PC-3 (cell line): Measurements from ENCODE around the gene TTC14. TPM values are rescaled to one million over a fixed set of nuclear protein-coding genes. Genes with fewer than 3 reads are reported as not detected.
"Not testable (repeated sequence)": the region's sequence is repeated elsewhere in the genome, so short reads cannot be mapped to it uniquely, and the experiment has no call there.

Source experiments
- ATAC-seq: fragments of 200-7000 bp; cut with Tn5 transposase; 2 replicates; pipeline ENCODE4 v1.9.1; 2020; ENCODE audit warnings: mild to moderate bottlenecking, moderate library complexity
- BruUV-seq: library from RNA; stranded (reverse); fragments of 400-500 nt; replicated peaks from 2 replicates; lab custom pipeline; 2021; lab: Mats Ljungman, UMichigan
- CTCF ChIA-PET: fragments of 300-600 bp; sonication (Branson Sonifier 250); formaldehyde crosslinking; loops from one replicate; lab custom pipeline; 2022; ENCODE audit warnings: antibody characterized with exemption; lab: Charles Lee
- POLR2A ChIA-PET: fragments of 300-600 bp; sonication (Branson Sonifier 250); formaldehyde crosslinking; loops from one replicate; lab custom pipeline; 2022; ENCODE audit warnings: antibody characterized with exemption; ENCODE audit not compliant: unreplicated experiment; lab: Charles Lee
- DNase-seq: peaks from one replicate; pipeline ENCODE4 v3.0.0-alpha.2; 2015
- H2AFZ ChIP-seq: fragments of 300-600 bp; sonication (generic); 2 replicates; pipeline ENCODE4 v1.6.0; 2016; ENCODE audit warnings: antibody characterized with exemption, low read length
- H3F3A ChIP-seq: fragments of 300-600 bp; sonication (generic); one replicate; pipeline ENCODE4 v1.6.0; 2017; ENCODE audit warnings: antibody characterized with exemption, low read length, control low read depth, mild to moderate bottlenecking; ENCODE audit not compliant: unreplicated experiment
- H3K27ac ChIP-seq: fragments of 300-600 bp; sonication (generic); 2 replicates; pipeline ENCODE4 v1.5.1; 2016; ENCODE audit warnings: mild to moderate bottlenecking, low read length
- H3K27me3 ChIP-seq: fragments of 300-600 bp; sonication (generic); 2 replicates; pipeline ENCODE4 v1.6.1; 2016; ENCODE audit warnings: low read length, mixed read lengths
- H3K36me3 ChIP-seq: fragments of 300-600 bp; sonication (generic); 2 replicates; pipeline ENCODE4 v1.6.1; 2016; ENCODE audit warnings: low read depth, mixed run types, low read length, mixed read lengths
- H3K4me1 ChIP-seq: fragments of 300-600 bp; sonication (generic); 2 replicates; pipeline ENCODE4 v1.5.1; 2016; ENCODE audit warnings: low read length; ENCODE audit not compliant: insufficient read depth
- H3K4me2 ChIP-seq: fragments of 300-600 bp; sonication (generic); 2 replicates; pipeline ENCODE4 v1.6.0; 2016; ENCODE audit warnings: low read length
- H3K4me3 ChIP-seq: fragments of 300-600 bp; sonication (generic); 2 replicates; pipeline ENCODE4 v1.5.1; 2016; ENCODE audit warnings: mild to moderate bottlenecking, low read length, mixed read lengths
- H3K79me2 ChIP-seq: fragments of 300-600 bp; sonication (generic); 2 replicates; pipeline ENCODE4 v1.6.1; 2017; ENCODE audit warnings: low read length, mixed read lengths
- H3K9ac ChIP-seq: fragments of 300-600 bp; sonication (generic); 2 replicates; pipeline ENCODE4 v1.6.0; 2016; ENCODE audit warnings: mild to moderate bottlenecking, low read length
- H3K9me2 ChIP-seq: fragments of 300-600 bp; sonication (generic); replicated peaks from 2 replicates; pipeline ENCODE4 v1.6.1; 2016; ENCODE audit warnings: mixed run types, low read length, mixed read lengths
- H3K9me3 ChIP-seq: fragments of 300-600 bp; sonication (generic); 2 replicates; pipeline ENCODE4 v1.6.1; 2016; ENCODE audit warnings: low read length, mixed read lengths
- H4K20me1 ChIP-seq: fragments of 300-600 bp; sonication (generic); 2 replicates; pipeline ENCODE4 v1.6.1; 2016; ENCODE audit warnings: low read length, mixed read lengths
- EZH2 ChIP-seq: fragments of 300-600 bp; sonication (generic); IDR thresholded peaks from one replicate; pipeline ENCODE4 v1.6.1; 2017; ENCODE audit warnings: antibody characterized with exemption, mild to moderate bottlenecking, low read length; ENCODE audit not compliant: unreplicated experiment
- EZH2phosphoT487 ChIP-seq: fragments of 300-600 bp; sonication (generic); IDR thresholded peaks from 2 replicates; pipeline ENCODE4 v1.6.1; 2018; ENCODE audit warnings: mild to moderate bottlenecking, antibody characterized with exemption, low read length, borderline replicate concordance
- intact Hi-C: fragments of 100-400 bp; cut with micrococcal nuclease; formaldehyde crosslinking; loops from 2 replicates; pipeline ENCODE4 v1.9.0; 2023
- total RNA-seq: library from RNA; depleted of rRNA; stranded (reverse); fragments of >200 nt; gene quantifications from 2 replicates; pipeline ENCODE4 v1.2.3, GENCODE V29; 2014
- TF ChIP-seq, protein P1 (sequence below): fragments of 300-600 bp; sonication (generic); conservative IDR thresholded peaks from 2 replicates; pipeline ENCODE4 v1.5.1; 2017; ENCODE audit warnings: antibody characterized with exemption, low read depth, mild to moderate bottlenecking, low read length

The TTC14 gene
- total RNA-seq, 1 experiment from 2014 or later: 18.0 TPM

DNA sequence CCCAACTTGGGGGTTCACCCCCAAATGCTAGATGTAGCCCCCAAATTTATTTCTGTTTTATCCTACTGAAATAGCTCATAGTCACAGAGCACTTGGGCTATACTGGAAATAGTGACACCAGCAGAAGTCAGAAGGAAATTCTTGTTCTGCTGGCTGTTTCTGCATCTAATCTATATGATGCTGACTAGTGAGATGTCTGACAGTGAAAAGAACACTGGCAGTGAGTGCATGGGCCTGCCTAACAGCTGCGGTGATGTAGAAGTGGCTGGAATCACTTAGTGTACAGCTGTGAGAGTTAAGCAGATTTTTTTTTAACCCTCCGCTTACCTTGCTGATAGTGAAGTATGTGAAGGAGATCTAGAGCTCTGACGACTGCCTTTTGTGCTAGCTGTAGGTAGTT, 14.0 kb downstream of the TTC14 start:
- TF ChIP-seq EZH2phosphoT487: no peak
- no peak for TF ChIP-seq EZH2
- TF ChIP-seq, protein P1, sequence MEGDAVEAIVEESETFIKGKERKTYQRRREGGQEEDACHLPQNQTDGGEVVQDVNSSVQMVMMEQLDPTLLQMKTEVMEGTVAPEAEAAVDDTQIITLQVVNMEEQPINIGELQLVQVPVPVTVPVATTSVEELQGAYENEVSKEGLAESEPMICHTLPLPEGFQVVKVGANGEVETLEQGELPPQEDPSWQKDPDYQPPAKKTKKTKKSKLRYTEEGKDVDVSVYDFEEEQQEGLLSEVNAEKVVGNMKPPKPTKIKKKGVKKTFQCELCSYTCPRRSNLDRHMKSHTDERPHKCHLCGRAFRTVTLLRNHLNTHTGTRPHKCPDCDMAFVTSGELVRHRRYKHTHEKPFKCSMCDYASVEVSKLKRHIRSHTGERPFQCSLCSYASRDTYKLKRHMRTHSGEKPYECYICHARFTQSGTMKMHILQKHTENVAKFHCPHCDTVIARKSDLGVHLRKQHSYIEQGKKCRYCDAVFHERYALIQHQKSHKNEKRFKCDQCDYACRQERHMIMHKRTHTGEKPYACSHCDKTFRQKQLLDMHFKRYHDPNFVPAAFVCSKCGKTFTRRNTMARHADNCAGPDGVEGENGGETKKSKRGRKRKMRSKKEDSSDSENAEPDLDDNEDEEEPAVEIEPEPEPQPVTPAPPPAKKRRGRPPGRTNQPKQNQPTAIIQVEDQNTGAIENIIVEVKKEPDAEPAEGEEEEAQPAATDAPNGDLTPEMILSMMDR: no peak
- no peak for DNase-seq
- intact Hi-C loops: no loop called here
- no peak overlapping the region for H3K27ac ChIP-seq
- no peaks in the 10 kb centered on the region for H3K79me2 ChIP-seq
- no peaks in the 10 kb centered on the region for H3K9me3 ChIP-seq
- ChIA-PET POLR2A (no interaction called here), CTCF (no interaction called here)
- H3K4me3 ChIP-seq: no peak overlapping the region
- 0 out of 2 replicates have a peak, but pooled peaks cover 2% of the 10 kb centered on the region for H4K20me1 ChIP-seq
- H3K9me2 ChIP-seq: no peaks in the 10 kb centered on the region
- H3F3A ChIP-seq: no peaks in the 10 kb centered on the region
- H3K4me2 ChIP-seq: no peak overlapping the region
- H2AFZ ChIP-seq: no peak overlapping the region
- BruUV-seq: no TSS peak
- no peak overlapping the region for H3K9ac ChIP-seq
- H3K36me3 ChIP-seq: peaks cover 41% of the 10 kb centered on the region
- H3K4me1 ChIP-seq: no peaks in the 10 kb centered on the region
- no peaks in the 10 kb centered on the region for H3K27me3 ChIP-seq
- ATAC-seq: no peak

DNA sequence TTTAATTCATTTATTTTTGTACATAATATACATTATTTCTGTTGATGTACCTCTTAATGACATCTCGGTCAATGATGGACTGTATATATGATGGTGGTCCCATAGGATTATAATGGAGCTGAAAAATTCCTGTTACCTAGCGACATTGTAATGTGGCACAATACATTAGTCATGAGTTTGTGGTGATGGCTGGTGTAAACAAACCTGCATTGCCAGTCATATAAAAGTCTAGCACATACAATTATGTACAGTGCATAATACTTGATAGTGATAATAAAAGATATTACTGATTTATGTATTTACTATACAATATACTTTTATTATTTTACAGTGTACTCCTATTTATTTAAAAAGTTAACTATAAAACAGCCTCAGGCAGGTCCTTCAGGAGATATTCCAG, 15.1 kb downstream of the TTC14 start:
- TF ChIP-seq EZH2: no peak
- TF ChIP-seq, protein P1: no peak
- TF ChIP-seq EZH2phosphoT487: no peak
- no peak overlapping the region for H2AFZ ChIP-seq
- ATAC-seq (peak; percentile 66), DNase-seq (peak; percentile 33)
- BruUV-seq: no TSS peak
- intact Hi-C loops: no loop called here
- H3K9ac ChIP-seq: no peak overlapping the region
- H3K27me3 ChIP-seq: no peaks in the 10 kb centered on the region
- ChIA-PET POLR2A (no interaction called here), CTCF (interaction anchor here (0.6 kb wide), 1 partner anchor 295 kb away, joined by 6 read pairs; no protein-coding TSS in a partner anchor)
- no peaks in the 10 kb centered on the region for H3K9me3 ChIP-seq
- no peak overlapping the region for H3K4me2 ChIP-seq
- H3K79me2 ChIP-seq: no peaks in the 10 kb centered on the region
- no peaks in the 10 kb centered on the region for H3K9me2 ChIP-seq
- H3K27ac ChIP-seq: no peak overlapping the region
- H3K4me1 ChIP-seq: no peaks in the 10 kb centered on the region
- no peak overlapping the region for H3K4me3 ChIP-seq
- H3K36me3 ChIP-seq: peaks cover 30% of the 10 kb centered on the region
- no peaks in the 10 kb centered on the region for H3F3A ChIP-seq
- 0 out of 2 replicates have a peak, but pooled peaks cover 2% of the 10 kb centered on the region for H4K20me1 ChIP-seq

DNA sequence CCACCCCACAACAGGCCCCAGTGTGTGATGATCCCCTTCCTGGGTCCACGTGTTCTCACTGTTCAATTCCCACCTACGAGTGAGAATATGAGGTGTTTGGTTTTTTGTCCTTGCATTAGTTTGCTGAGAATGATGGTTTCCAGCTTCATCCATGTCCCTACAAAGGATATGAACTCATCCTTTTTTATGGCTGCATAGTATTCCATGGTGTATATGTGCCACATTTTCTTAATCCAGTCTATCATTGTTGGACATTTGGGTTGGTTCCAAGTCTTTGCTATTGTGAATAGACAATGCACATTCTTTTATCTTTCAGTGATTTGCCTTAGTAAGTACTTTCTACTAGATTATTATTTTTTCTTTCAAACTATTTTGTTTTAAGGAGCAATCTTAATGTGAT, 16.6 kb downstream of the TTC14 start:
- H3K9me2 ChIP-seq, H3K4me2 ChIP-seq, H4K20me1 ChIP-seq, H3K27me3 ChIP-seq, H3K4me1 ChIP-seq, ATAC-seq, H3K9ac ChIP-seq, H3K9me3 ChIP-seq, DNase-seq, H3F3A ChIP-seq, H3K27ac ChIP-seq, BruUV-seq, CTCF ChIA-PET, intact Hi-C loops, H3K79me2 ChIP-seq, H3K4me3 ChIP-seq, POLR2A ChIA-PET, H2AFZ ChIP-seq: not testable (repeated sequence)
- H3K36me3 ChIP-seq: peaks cover 17% of the 10 kb centered on the region
